ENCODE results near the gene DAB1. TPM values are rescaled to one million over a fixed set of nuclear protein-coding genes. Genes with fewer than 3 reads are reported as not detected.

The DAB1 gene
- total and polyA plus RNA-seq, 2 of the 8 experiments (the other 6 are each of a cell fraction or from before 2014, with no cell fraction given) = 4.4 to 11.8 TPM

- no peak for TF ChIP-seq MAX (IDR thresholded peaks at IDR 0.05)
- no peak for TF ChIP-seq POLR2A (IDR thresholded peaks at IDR 0.05; ENCODE audit: control extremely low read depth in 1 of 2, low read depth in 2 of 2, low read length in 2 of 2)
- no peak for TF ChIP-seq SAP30 (IDR thresholded peaks at IDR 0.05; ENCODE audit: insufficient read depth, insufficient replicate concordance, low read length)
- TF ChIP-seq GABPA (IDR thresholded peaks at IDR 0.05; ENCODE audit: borderline replicate concordance, insufficient read depth, low read length) = no peak
Observed at GRCh38 chr1:57041901-57042300, 382.0 kb downstream of the DAB1 start (continued).

Data from H1 (cell line).